GM20000 (cell line): ENCODE results near the gene ARHGDIG.
"Not testable (repeated sequence)": the region's sequence is repeated elsewhere in the genome, so short reads cannot be mapped to it uniquely, and the experiment has no call there.

Source experiments
- DNase-seq: peaks from one replicate; pipeline ENCODE4 v3.0.0; 2012; ENCODE audit warnings: low spot score
- CTCF ChIP-seq: IDR thresholded peaks from 2 replicates; pipeline ENCODE4 v1.5.1; 2012; ENCODE audit warnings: mild to moderate bottlenecking, control low read depth; ENCODE audit errors: extremely low read depth, missing control alignments

The ARHGDIG gene

GRCh38 chr16:264440-264951 lies 15.9 kb upstream of the ARHGDIG start:
- DNase-seq: no peak
- no peak for TF ChIP-seq CTCF

- DNase-seq: no peak
- no peak for TF ChIP-seq CTCF
Measured at GRCh38 chr16:265002-265529, 15.3 kb upstream of the ARHGDIG start.

GRCh38 chr16:265711-266110 lies 14.7 kb upstream of the ARHGDIG start:
- TF ChIP-seq CTCF: no peak
- no peak for DNase-seq

GRCh38 chr16:266258-267164 lies 13.9 kb upstream of the ARHGDIG start:
- no peak for DNase-seq

GRCh38 chr16:267562-267961 lies 12.8 kb upstream of the ARHGDIG start:
- DNase-seq: not testable (repeated sequence)

More at GRCh38 chr16:266258-267164, 13.9 kb upstream of the ARHGDIG start:
- TF ChIP-seq CTCF: no peak

GRCh38 chr16:268141-269053 lies 12.0 kb upstream of the ARHGDIG start:
- DNase-seq: no peak
- TF ChIP-seq CTCF: no peak

- TF ChIP-seq CTCF: no peak
- DNase-seq: no peak
Measured at GRCh38 chr16:269061-269796, 11.2 kb upstream of the ARHGDIG start.
